ENCODE data around the gene MS4A15. TPM values are rescaled to one million over a fixed set of nuclear protein-coding genes. Genes with fewer than 3 reads are reported as not detected.

The MS4A15 gene
- total RNA-seq, 4 donors from 2014 or later = not detected

GRCh38 chr11:60741421-60741820 lies 15.2 kb upstream of the MS4A15 start:
- H3K36me3 ChIP-seq = no peaks in the 10 kb centered on the region
- H3K27me3 ChIP-seq = no peaks in the 10 kb centered on the region
- no peak overlapping the region for H3K4me3 ChIP-seq (replicated peaks in 1 of 3)
- H3K4me1 ChIP-seq = no peaks in the 10 kb centered on the region
- TF ChIP-seq POLR2A (IDR thresholded peaks at IDR 0.05) (no peak), CTCF (IDR thresholded peaks at IDR 0.05) (no peak)
- WGBS, 2 donors = 94% methylated on average over 3 of the region's 3 CpGs
- DNase-seq = no peak
- no peak overlapping the region for H3K27ac ChIP-seq
- intact Hi-C loops (cut with DNase I) = no loop called here
- no peaks in the 10 kb centered on the region for H3K9me3 ChIP-seq

- no peaks in the 10 kb centered on the region for H3K27me3 ChIP-seq
- no peak for DNase-seq
- WGBS, 2 donors = 94 to 96% methylated on average over 1 of the region's 1 CpG
- TF ChIP-seq POLR2A (IDR thresholded peaks at IDR 0.05) = no peak
- no peak for TF ChIP-seq CTCF (IDR thresholded peaks at IDR 0.05)
- H3K4me1 ChIP-seq = no peaks in the 10 kb centered on the region
- H3K4me3 ChIP-seq (replicated peaks in 1 of 3) = no peak overlapping the region
- intact Hi-C loops (cut with DNase I) = no loop called here
- no peaks in the 10 kb centered on the region for H3K9me3 ChIP-seq
- H3K36me3 ChIP-seq = no peaks in the 10 kb centered on the region
- no peak overlapping the region for H3K27ac ChIP-seq
These were observed 13.6 kb upstream of the MS4A15 start for GRCh38 chr11:60743058-60743457.

- no peak for DNase-seq
- no peaks in the 10 kb centered on the region for H3K4me1 ChIP-seq
- WGBS, 2 donors = 88 to 93% methylated on average over 5 of the region's 5 CpGs
- H3K27me3 ChIP-seq = no peaks in the 10 kb centered on the region
- H3K4me3 ChIP-seq (replicated peaks in 1 of 3) = no peak overlapping the region
- no peaks in the 10 kb centered on the region for H3K9me3 ChIP-seq
- intact Hi-C loops (cut with DNase I) = no loop called here
- TF ChIP-seq CTCF (IDR thresholded peaks at IDR 0.05) = no peak
- no peaks in the 10 kb centered on the region for H3K36me3 ChIP-seq
- H3K27ac ChIP-seq = no peak overlapping the region
These were observed 12.6 kb upstream of the MS4A15 start for GRCh38 chr11:60744114-60744513.

- DNase-seq = no peak
- intact Hi-C loops (cut with DNase I) = no loop called here
- no peak for TF ChIP-seq CTCF (IDR thresholded peaks at IDR 0.05)
- H3K4me1 ChIP-seq = no peaks in the 10 kb centered on the region
- no peak overlapping the region for H3K4me3 ChIP-seq (replicated peaks in 1 of 3)
- WGBS, 2 donors = 93 to 94% methylated on average over 14 of the region's 14 CpGs
- H3K27me3 ChIP-seq = no peaks in the 10 kb centered on the region
- H3K36me3 ChIP-seq = no peaks in the 10 kb centered on the region
- H3K9me3 ChIP-seq = no peaks in the 10 kb centered on the region
- no peak overlapping the region for H3K27ac ChIP-seq
These were observed 9.3 kb upstream of the MS4A15 start for GRCh38 chr11:60747359-60747873.

GRCh38 chr11:60748225-60748624 lies 8.4 kb upstream of the MS4A15 start:
- intact Hi-C loops (cut with DNase I) = no loop called here
- Histone ChIP-seq H3K36me3 (no peaks in the 10 kb centered on the region), H3K4me1 (no peaks in the 10 kb centered on the region), H3K4me3 (replicated peaks in 1 of 3) (no peak overlapping the region), H3K27ac (no peak overlapping the region), H3K9me3 (no peaks in the 10 kb centered on the region), H3K27me3 (no peaks in the 10 kb centered on the region)
- TF ChIP-seq CTCF (IDR thresholded peaks at IDR 0.05) (no peak), POLR2A (IDR thresholded peaks at IDR 0.05) (no peak)
- 87 to 90% methylated on average over 17 of the region's 17 CpGs for WGBS, 2 donors
- no peak for DNase-seq
